Inflammatory macrophage (primary cell): ENCODE results near the gene STIM1.
A peak's percentile ranks its signal among the peaks of the same experiment; 100 is the strongest.

Experiments used
- DNase-seq, 2 donors: peaks; one replicate each; pipeline ENCODE4 v3.0.0-alpha.2; 2020 to 2022

STIM1 gene

DNA sequence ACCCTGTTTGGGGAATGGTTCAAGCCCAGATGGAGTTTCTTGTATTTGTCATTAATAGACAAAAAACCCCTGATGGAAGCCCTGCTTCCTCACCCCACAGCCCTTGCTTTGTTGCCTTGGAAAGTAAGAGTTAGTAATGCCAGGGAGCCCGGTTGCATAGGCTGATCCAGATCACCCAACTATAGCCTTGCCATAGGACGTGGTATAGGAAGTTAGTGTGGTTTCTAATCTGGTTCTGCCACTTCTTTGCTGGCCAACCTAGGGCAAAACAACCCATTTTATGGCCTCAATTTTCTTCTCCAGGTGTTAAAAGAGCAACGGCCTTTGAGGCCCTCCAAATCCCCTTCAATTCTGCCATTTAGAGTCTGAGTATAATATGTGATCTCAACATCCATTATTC, 97.9 kb downstream of the STIM1 start:
- DNase-seq, result no peak

DNA sequence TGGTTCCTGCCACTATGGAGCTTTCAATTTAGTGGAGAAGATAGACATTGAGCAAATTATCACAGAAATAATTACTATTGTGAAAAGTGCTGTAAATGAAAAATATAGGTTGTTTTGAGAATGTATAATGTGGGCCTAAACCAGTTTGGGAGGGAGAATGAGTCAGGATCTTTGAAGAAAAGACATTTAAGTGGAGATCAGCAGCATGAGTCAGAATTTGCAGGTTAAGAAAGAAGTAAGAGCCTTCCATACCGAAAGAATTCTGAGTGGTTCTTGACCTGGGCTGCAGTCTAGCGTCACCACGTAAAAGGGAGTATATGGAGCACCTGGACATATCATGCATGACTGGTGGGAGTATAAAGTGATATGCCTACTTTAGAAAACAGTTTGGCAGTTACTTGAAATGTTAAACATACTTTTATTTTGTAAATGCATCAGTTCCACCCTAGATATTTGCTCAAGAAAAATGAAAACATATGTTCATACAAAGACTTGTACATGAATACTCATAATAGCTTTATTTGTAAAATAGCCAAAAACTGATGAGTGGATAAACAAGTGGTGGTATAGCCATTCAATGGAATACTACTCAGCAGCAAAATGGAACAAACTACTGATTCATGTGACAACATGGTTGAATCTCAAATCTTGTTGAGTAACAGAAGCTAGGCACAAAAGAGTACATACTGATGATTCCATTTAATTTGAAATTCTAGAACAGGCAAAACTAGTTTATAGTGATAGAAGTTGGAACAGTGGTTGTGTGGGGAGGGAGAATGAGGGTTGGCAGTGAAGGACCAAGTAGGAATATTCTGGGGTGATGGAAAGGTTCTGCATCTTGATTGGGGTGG, 99.2 kb downstream of the STIM1 start:
- no peak for DNase-seq

DNA sequence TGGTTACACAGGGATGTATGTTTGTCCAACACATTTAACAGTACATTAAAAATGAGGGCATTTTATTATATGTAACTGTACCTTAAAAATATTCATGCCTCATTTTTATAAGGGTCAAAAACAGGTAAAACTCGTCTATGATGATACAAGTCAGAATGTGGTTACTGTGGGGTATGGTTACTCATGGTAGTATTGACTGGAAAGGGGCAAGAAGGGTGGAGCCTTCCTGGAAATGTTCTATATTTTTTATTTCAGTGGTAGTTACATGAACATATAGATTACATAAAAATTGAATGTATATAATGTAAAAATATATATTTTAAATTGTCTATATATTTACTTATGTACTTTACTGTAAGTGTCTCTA, 99.8 kb downstream of the STIM1 start:
- DNase-seq, result no peak

DNA sequence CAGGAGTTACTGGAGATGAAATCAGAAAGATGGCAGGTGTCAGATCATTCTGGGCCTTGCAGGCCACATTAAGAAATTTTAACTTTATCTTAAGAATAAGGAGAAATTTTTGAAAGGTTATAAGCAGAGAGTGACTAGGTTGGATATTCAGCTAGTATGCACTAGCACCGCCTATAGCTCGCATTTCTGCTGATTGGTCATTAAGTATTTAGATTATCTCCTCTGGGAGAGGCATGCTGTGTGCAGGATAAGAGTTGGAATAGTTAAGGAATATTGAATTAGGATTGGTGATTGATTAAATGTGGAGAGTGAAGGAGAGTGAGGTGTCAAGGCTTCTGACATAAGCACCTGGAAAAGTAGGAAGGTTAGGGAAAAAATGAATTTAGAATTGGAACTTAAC, 100.6 kb downstream of the STIM1 start:
- DNase-seq, result no peak

DNA sequence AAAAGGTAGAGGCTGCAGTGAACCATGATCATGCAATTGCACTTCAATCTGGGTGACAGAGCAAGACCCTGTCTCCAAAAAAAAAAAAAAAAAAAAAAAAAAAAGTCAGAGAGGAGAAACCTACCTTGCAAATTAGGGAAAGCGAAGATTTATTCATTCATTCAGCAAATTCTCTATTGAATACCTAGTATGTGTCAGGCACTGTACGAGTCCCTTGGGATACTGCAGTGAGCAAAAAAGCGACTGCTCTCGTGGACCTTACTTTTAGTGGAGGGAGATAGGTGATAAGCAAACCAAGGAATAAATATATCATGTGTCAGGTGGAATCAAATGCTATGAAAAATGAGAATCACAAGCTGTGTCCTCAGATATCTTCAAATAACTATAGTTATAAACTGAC, 101.3 kb downstream of the STIM1 start:
- DNase-seq, result no peak

DNA sequence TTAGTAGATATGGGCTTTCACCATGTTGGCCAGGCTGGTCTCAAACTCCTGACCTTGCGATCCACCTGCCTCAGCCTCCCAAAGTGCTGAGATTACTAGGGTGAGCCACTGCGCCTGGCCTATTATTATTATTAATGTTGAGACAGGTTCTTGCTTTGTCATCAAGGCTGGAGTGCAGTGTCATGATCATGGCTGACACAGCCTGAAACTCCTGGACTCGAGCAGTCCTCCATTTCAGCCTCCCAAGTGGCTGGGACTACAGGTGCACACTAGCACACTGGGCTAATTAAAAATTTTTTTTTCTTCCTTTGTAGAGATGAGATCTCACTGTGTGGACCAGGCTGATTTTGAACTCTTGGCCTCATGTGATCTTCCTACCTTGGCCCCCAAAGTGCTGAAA, 102.0 kb downstream of the STIM1 start:
- no peak for DNase-seq

DNA sequence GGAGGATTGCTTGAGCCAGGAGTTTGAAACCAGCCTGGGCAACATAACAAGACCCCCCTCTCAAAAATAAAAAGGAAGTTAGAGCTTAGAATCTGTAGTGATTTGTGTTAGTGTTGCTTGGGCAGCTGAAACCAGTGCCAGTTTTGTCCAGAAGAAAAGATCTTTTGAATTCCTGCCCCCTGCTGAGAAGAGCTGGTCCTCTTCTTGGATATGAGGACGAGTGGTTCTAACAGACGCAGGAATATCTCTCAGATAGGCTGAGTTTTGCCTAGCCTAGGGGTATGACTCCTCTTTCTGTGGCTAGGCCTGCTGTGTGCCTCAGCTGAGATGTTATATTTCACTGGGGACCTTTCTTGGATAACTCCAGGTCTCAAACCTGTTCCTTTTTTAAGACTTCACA, 102.8 kb downstream of the STIM1 start:
- no peak for DNase-seq

DNA sequence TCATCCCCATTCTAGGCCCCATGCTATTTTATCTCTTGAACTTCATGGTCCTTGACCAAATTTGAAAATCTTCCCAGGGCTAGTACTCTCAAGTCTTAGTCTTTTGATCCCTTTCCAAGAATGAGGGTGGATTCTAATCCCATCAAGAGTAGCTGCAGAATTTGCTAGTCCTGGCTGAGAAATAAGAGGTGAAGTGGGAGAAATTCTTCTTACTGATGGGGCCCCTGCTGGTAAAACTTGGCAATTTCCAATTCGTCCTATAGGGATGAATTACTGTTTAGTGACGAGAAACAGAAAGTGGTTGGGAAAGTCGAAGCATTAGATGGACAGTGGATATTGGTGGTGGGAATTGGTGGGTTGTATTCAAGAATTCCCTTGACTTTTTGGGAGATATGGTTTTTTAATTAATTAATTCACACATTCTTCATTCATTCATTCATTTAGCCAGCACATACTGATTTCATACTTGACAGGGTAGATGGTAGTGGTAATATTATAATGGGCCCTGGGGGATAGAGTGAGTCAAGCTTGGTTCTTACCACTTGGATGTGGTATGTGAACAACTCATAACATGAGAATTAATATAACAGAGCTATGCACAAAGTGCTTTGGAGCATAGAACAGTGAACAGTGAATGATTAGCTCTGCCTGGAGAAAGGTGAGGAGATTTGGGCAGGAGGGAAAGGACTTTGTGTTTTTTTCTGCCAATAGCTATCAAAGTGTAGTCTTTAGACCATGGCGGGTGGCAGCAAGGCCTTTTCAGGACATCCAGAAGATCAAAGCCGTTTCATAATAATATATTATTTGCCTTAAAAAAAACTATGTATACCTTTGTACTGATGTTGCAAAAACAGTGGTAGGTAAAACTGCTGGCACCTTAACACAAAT, 103.8 kb downstream of the STIM1 start:
- peak; percentile 9 to 14 for DNase-seq

DNA sequence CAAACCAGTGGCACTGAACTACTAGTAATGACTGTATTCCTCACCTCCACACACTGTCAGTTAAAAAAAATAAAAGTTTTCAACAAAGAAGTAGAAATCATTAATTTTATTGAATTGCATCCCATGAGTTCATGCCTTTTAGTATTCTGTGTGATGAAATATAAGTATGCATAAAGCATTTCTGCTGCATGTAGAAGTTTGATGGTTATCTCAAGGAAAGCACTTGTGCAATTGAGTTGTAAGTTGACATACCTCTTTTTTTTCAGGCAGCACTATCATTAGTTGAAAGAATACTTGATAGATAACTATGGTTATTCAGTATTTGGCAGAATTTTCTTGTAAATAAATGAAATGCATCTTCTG, 104.4 kb downstream of the STIM1 start:
- DNase-seq, result no peak

DNA sequence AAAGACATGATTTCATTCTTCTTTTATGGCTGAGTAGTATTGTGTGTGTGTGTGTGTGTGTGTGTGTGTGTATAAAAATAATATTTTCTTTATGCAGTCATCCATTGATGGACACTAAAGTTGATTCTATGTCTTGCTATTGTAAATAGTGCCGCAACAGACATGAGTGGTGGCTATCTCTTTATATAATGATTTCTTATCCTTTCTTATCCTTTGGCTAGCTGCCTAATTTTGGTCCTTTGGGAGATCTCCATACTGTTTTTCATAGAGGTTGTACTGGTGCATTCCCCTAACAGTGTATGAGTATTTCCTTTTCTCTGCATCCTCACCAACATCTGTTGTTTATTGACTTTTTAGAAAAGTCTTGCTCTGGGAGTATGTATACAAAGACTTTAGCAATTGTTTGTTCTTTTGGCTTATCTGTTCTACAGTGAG, 107.0 kb downstream of the STIM1 start:
- DNase-seq, result no peak

DNA sequence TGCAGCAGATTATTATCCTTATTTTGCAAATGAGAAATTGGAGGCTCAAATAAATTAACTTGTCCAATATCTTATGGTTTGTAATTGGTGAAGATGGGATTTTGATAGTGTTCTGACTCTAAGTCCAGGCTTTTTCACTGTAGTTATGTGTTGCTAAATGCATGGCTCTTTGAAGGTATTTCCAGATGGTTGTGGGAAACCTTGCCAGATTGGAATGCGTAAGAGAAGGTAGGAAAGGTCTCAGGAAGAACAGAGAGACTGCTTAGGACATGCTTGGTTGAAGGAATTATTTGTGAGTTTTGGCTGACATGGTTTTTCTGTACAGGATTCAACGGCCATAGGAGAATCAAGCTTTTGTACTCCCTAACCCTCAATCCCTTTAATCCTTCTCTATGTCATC, 108.6 kb downstream of the STIM1 start:
- no peak for DNase-seq

DNA sequence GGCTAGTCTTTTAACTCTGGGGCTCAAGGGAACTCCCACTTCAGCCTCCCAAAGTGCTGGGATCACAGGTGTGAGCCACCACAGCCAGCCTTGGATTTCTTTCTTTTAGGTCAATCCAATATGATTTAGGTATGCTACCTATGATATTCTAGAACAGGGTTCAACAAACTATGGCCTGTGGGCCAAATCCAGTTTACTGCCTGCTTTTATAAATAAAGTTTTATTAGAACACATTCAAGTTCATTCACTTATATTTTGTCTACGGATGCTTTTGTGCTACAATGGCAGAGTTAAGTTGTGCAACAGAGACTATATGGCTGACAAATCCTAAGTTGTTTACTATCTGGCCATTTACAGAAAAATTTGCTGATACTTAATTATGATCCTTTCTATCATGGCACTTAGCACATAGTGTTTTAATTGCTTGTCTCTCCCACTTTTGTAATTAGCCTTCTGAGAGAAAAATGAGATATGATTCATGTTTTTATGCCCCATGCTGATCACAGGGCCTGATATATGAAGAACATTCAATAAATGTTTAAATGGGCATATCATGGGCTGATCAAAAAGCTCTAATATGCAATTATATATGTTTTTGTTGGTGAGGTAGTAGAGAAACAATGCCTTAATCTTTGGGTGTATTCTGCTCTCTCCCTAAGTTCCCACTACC, 109.6 kb downstream of the STIM1 start:
- DNase-seq, result no peak

DNA sequence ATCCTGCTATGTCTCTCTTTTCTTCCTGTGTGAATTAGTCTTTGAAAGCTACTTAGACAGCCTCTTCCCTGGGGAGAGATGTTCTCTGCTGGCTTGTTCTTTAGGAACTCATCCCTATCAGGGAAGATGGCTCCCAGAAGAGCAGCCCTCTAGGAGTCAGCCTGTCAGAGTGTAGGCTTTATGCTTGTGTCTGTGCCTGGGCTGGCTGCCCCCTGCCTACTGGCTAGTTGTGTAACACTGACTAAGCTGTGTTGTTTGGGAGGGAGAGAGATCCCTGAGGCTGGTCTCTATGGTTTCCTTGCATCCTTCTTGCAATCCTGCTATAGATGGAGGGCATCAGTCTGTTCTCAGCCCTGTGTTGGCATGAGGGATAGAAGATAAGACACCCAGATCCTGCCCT, 112.2 kb downstream of the STIM1 start:
- DNase-seq, result no peak

DNA sequence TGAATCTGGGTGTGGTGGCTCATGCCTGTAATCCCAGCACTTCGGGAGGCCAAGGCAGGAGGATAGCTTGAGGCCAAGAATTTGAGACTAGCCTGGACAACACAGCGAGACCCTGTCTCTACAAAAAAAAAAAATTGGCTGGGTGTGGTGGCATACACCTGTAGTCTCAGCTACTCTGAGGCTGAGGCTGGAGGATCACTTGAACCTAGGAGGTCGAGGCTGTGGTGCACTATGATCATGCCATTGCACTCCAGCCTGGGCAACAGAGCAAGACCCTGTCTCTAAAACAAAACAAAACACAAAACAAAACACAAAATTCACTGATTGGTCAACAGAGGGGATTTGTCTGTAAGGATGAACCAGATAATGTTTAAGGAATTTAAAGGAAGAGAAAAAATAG, 113.7 kb downstream of the STIM1 start:
- no peak for DNase-seq

DNA sequence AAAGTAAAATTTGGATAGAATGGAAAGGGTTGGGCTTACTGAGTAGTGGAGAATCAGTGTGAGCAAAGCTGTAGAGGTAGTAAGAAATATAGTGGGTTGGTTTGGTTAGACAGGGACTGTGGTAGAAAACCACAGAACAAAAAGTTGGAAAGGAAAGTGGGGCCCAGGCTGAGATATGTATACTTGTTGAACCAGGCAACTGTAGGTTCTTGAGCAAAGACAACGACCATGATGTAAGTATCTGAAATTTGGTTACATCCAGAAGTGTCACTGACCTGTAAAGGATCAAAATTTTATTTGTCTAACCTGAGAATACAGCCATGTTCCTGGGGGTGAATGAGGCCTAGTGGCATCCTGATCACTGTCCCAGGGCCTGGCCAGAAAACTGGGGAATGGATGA, 114.1 kb downstream of the STIM1 start:
- DNase-seq, result no peak

DNA sequence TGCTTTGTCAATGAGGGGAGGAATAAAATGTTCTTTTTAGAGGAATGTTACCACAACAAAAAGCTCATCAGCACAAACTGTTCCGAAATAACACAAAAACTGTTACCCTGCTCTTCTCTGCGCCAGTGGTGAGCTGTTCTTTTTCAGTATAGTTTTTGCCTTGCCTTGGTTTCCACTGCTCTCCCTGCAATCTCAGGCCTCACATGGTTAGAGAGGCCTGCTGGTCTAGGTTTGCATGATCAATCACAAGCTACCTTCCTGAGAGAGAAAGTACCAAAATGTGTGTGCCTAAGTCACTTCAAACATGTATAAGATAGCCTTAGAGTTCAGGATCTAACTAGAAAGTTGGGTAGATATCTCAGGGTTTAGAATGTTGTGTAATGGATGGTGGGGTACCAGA, 114.6 kb downstream of the STIM1 start:
- DNase-seq, result no peak

DNA sequence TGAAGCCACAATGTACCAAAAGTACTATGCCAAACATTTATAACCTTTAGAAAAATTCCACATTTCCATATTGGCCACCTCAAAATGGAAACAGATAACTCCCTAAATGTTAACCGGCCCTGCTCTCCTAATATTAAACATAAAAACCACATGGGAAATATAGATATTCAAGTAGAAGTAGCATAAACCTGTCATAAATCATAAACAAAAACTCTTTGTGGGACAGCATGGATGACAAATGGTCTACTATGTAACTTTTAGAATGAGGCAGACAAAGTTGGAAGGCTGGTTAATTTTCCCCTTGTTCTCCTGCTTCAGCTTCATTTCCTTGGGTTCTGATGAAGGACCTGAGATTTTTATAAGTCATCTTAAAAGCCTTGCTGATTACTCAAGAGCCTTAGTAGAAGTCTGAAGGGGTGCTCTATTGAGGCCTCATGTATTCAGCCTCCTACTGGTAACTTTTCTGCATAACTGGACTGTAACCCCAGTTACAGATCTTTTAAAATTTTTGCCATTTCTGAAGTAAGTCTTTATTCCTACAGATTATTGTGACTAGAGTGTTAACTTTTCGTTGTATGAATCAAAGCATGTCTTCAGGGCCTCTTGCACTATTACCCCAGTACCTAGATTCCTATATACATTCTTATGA, 116.4 kb downstream of the STIM1 start:
- DNase-seq, result peak in 1 of 2 donors; percentile 19

DNA sequence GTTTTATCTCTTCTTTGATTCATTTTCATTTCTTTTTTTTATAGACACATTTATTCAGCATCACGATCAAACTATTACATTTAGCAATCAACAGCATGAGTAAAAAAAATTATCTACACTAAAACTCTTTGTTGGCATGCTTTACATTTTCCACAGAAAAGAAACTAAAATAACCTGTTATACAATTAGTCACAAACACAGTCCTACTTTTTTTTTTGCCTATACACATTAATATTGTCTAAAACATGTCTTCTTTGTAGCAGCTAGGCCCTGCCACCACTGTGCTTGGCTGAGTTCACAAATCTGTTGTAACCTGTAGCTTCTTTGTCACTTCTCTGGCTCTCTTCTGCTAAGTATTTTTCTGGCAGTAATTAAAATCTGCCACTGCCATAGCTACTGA, 117.0 kb downstream of the STIM1 start:
- no peak for DNase-seq

DNA sequence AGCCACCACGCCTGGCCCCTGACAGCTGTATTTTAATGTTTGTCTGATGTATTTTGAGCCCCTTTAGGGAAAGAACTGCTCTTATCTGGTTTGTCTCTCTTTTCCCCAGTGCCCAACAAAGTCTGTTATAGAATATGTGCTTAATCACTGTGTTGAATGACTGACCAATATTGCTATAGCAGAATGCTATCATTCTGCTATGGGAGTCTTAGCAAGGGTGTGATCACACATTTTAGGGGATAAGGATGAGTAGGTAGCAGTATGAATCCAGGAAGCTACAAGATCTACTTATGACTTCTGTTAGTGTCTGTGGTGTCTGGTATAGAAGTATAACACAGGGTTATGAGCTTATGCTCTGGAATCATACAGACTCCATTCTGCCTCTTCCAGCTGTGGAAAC, 121.6 kb downstream of the STIM1 start:
- no peak for DNase-seq

DNA sequence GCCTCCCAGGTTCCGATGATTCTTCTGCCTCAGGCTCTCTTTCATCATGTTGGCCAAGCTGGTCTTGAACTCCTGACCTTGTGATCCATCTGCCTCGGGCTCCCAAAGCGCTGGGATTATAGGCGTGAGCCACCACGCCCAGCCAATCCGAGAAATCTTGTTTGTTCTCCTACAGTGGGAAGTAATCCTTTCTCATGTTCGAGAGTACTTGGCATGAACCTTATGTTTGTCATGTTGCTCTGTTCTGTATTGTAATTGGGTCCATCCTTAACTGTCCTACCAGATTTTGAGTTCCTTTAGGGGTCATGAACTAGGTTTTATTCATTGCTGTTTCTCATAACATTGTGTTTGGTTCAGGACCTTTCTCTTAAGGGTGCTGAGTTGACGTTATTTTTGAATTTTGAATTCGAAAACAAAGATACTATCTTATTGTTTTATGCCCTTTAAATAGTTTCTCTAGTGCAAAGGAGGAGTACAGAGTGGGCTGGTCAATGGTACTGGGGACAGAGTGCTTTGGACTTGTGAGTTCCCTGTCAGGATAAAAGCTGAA, 125.7 kb downstream of the STIM1 start:
- no peak for DNase-seq

DNA sequence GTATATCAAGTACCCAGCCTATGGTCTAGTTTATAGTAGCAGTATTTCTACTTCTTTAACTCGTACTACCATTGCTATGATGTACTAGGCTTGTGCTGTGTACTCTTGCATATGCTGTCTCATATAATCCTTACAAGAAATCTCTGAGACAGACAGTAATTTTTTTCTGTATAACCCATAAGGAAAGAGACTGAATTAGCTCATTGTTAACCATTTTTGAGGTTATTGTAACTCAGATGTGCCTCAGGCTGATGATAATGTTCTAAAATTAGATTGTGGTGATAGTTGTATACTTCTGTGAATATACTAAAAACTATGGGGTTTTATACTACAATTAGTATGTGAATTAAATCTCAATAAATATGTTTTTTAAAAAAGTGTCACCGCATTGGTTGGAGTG, 127.0 kb downstream of the STIM1 start:
- DNase-seq, result no peak

DNA sequence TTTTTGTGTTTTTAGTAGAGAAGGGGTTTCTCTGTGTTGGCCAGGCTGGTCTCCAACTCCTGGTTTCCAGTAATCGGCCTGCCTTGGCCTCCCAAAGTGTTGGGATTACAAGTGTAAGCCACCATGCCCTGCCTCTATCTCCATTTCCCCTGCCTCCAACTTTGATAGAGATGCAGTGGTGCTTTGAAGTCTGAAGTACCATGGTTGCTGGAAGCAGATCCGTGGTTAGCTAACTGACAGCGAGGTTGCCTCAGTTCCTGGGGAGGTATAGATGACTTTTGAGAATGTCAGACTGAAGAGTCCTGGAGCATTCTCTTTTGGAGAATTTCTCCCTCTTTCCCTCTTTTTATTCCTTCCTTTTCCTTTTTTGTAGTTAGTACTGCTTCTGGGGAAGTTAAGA, 127.6 kb downstream of the STIM1 start:
- no peak for DNase-seq

DNA sequence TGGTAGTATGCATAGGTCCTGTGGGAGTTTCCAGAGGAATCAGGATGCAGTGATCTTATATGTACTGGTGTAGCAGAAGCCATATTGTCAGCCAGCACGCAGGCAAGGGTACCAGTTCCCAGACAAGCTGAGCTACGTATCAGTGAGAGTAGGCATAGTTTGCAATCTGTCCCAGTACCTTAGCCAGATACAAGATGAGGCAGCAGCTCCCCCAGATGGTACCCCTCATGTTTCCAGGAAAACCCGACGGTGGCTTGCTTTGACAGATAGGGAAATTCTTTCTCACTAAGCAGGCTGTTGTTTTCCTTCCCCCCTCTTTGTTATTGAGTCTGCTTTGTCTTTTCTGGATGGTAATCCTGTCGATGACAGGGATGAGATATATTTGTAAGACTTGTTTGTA, 129.4 kb downstream of the STIM1 start:
- DNase-seq, result no peak
